HepG2 (cell line): ENCODE measurements around the gene FANCE. TPM values are rescaled to one million over a fixed set of nuclear protein-coding genes. Genes with fewer than 3 reads are reported as not detected.

Experiments
- ATAC-seq: fragments of 200-7000 bp; cut with Tn5 transposase; 3 replicates; pipeline ENCODE4 v1.9.1; 2020; ENCODE audit warnings: mild to moderate bottlenecking, moderate library complexity
- BruUV-seq: library from RNA; stranded (reverse); fragments of 400-500 nt; replicated peaks from 2 replicates; lab custom pipeline; 2021; lab: Mats Ljungman, UMichigan
- CTCF ChIA-PET: fragments of 300-600 bp; formaldehyde crosslinking; extraction: SDS; loops from one replicate; lab custom pipeline; 2021; ENCODE audit warnings: low total read pairs, inconsistent platforms, low intra/inter-chr PET ratio; lab: Yijun Ruan, JAX
- POLR2A ChIA-PET: fragments of 350-600 bp; sonication (Branson Sonifier 250); formaldehyde crosslinking; loops from one replicate; lab custom pipeline; 2020; ENCODE audit warnings: antibody characterized with exemption, inconsistent platforms; lab: Yijun Ruan, JAX
- DNase-seq: peaks from one replicate; pipeline ENCODE4 v3.0.0-alpha.2; 2015; ENCODE audit warnings: low spot score
- FAIRE-seq: peaks from 3 replicates; lab custom pipeline; 2011; peaks lifted over from hg19 to GRCh38; lab: Jason Lieb, UNC
- H2AFZ ChIP-seq: one replicate; pipeline ENCODE4 v1.6.1; 2011; ENCODE audit warnings: low read length, inconsistent platforms
- H3K27ac ChIP-seq: fragments of 300-600 bp; 3 replicates; pipeline ENCODE4 v1.8.0; 2011; ENCODE audit warnings: mixed run types, mild to moderate bottlenecking, mixed read lengths, low read length, inconsistent platforms; ENCODE audit not compliant: insufficient read depth; ENCODE audit errors: extremely low read length
- H3K27me3 ChIP-seq, 2 experiments: fragments of 200-600 bp in 1 of 2; 2 replicates in 1 of 2; 3 replicates in 1 of 2; pipeline versions ENCODE4 v1.6.0 to v1.8.0; 2011; ENCODE audit warnings: low read length in 2 of 2, mild to moderate bottlenecking in 2 of 2, moderate library complexity in 2 of 2, inconsistent platforms in 1 of 2; ENCODE audit not compliant: insufficient read depth in 2 of 2, control insufficient read depth in 1 of 2
- H3K36me3 ChIP-seq, 2 experiments: fragments of 200-600 bp in 1 of 2; replicated peaks in 1 of 2; 2 replicates in 1 of 2; 3 replicates in 1 of 2; pipeline versions ENCODE4 v1.5.1 to v1.8.0; 2011; ENCODE audit warnings: low read length in 2 of 2, inconsistent platforms in 1 of 2; ENCODE audit not compliant: insufficient read depth in 2 of 2, control insufficient read depth in 1 of 2
- H3K4me1 ChIP-seq: 2 replicates; pipeline ENCODE4 v1.5.1; 2012; ENCODE audit warnings: low read length, inconsistent platforms; ENCODE audit not compliant: insufficient read depth
- H3K4me2 ChIP-seq: 2 replicates; pipeline ENCODE4 v1.6.0; 2011; ENCODE audit warnings: low read depth, low read length, inconsistent platforms
- H3K4me3 ChIP-seq, 3 experiments: fragments of 200-600 bp in 1 of 3; sonication (generic), shearing (Covaris generic) in 1 of 3; replicated peaks in 1 of 3; 2 replicates each; pipeline ENCODE4 v1.5.1; 2011 to 2016; ENCODE audit warnings: low read length in 3 of 3, inconsistent platforms in 2 of 3, low read depth in 2 of 3, mild to moderate bottlenecking in 2 of 3, control low read depth in 1 of 3, mixed read lengths in 1 of 3; ENCODE audit not compliant: insufficient read depth in 1 of 3
- H3K79me2 ChIP-seq: one replicate; pipeline ENCODE4 v1.6.1; 2011; ENCODE audit warnings: low read length, inconsistent platforms; ENCODE audit not compliant: insufficient read depth
- H3K9ac ChIP-seq: 2 replicates; pipeline ENCODE4 v1.6.0; 2011; ENCODE audit warnings: mild to moderate bottlenecking, low read depth, low read length, inconsistent platforms; ENCODE audit not compliant: insufficient read depth
- H3K9me3 ChIP-seq: 2 replicates; pipeline ENCODE4 v1.5.1; 2012; ENCODE audit warnings: mild to moderate bottlenecking, low read length
- H4K20me1 ChIP-seq: 2 replicates; pipeline ENCODE4 v1.6.0; 2011; ENCODE audit warnings: inconsistent platforms, mild to moderate bottlenecking, low read length, moderate library complexity; ENCODE audit not compliant: insufficient read depth
- AGO1 ChIP-seq: fragments of 200-400 bp; formaldehyde crosslinking; IDR thresholded peaks from 2 replicates; pipeline ENCODE4 v1.6.1; 2017; ENCODE audit warnings: mild to moderate bottlenecking, low read depth, low read length, moderate library complexity; ENCODE audit not compliant: poor library complexity, severe bottlenecking
- CREB3 ChIP-seq: sonication (generic); formaldehyde crosslinking; IDR thresholded peaks from 2 replicates; pipeline ENCODE4 v1.5.0; 2020; ENCODE audit warnings: missing genetic modification reagents
- ERF ChIP-seq: IDR thresholded peaks from 2 replicates; pipeline ENCODE4 v1.6.1; 2018; ENCODE audit warnings: missing biosample characterization, missing genetic modification reagents
- GATAD1 ChIP-seq: IDR thresholded peaks from 2 replicates; pipeline ENCODE4 v1.6.1; 2016; ENCODE audit warnings: missing genetic modification reagents, missing compliant biosample characterization
- GMEB1 ChIP-seq: sonication (generic); formaldehyde crosslinking; IDR thresholded peaks from 2 replicates; pipeline ENCODE4 v1.5.1; 2020; ENCODE audit warnings: missing genetic modification reagents, mild to moderate bottlenecking, borderline replicate concordance
- HOXA3 ChIP-seq: sonication (generic); formaldehyde crosslinking; IDR thresholded peaks from 2 replicates; pipeline ENCODE4 v1.5.0; 2020; ENCODE audit warnings: missing genetic modification reagents
- KLF16 ChIP-seq, 2 experiments: sonication (generic) in 1 of 2; formaldehyde crosslinking in 1 of 2; IDR thresholded peaks; 2 replicates each; pipeline versions ENCODE4 v1.6.1 to v1.8.0; 2016 to 2023; ENCODE audit warnings: missing genetic modification reagents in 2 of 2, missing compliant biosample characterization in 1 of 2
- MAX ChIP-seq: IDR thresholded peaks from 2 replicates; pipeline ENCODE4 v1.6.1; 2012; ENCODE audit warnings: inconsistent platforms
- NFIC ChIP-seq: IDR thresholded peaks from 2 replicates; pipeline ENCODE4 v1.6.1; 2012; ENCODE audit warnings: mild to moderate bottlenecking, low read length, inconsistent platforms
- NR0B2 ChIP-seq: sonication (generic); formaldehyde crosslinking; IDR thresholded peaks from 2 replicates; pipeline ENCODE4 v1.4.0; 2020; ENCODE audit warnings: mild to moderate bottlenecking, missing genetic modification reagents
- PHF21A ChIP-seq: sonication (generic); formaldehyde crosslinking; IDR thresholded peaks from 2 replicates; pipeline ENCODE4 v1.5.0; 2020; ENCODE audit warnings: mild to moderate bottlenecking, missing genetic modification reagents
- SSRP1 ChIP-seq: IDR thresholded peaks from 2 replicates; pipeline ENCODE4 v1.6.1; 2016; ENCODE audit warnings: control low read depth
- TFAP4 ChIP-seq: sonication (generic); IDR thresholded peaks from 2 replicates; pipeline ENCODE4 v1.6.1; 2016; ENCODE audit warnings: low read depth, borderline replicate concordance
- TOE1 ChIP-seq: sonication (generic); formaldehyde crosslinking; IDR thresholded peaks from 2 replicates; pipeline ENCODE4 v1.4.0; 2020; ENCODE audit warnings: mild to moderate bottlenecking, missing genetic modification reagents
- U2AF1 ChIP-seq: fragments of 200-400 bp; formaldehyde crosslinking; optimal IDR thresholded peaks from 2 replicates; pipeline ENCODE3; 2017; ENCODE audit warnings: mild to moderate bottlenecking, low read depth, low read length
- ZNF232 ChIP-seq: sonication (generic); formaldehyde crosslinking; IDR thresholded peaks from 2 replicates; pipeline ENCODE4 v1.4.0; 2020; ENCODE audit warnings: missing genetic modification reagents, borderline replicate concordance
- ZNF251 ChIP-seq: sonication (generic); formaldehyde crosslinking; IDR thresholded peaks from 2 replicates; pipeline ENCODE4 v1.9.0; 2021; ENCODE audit warnings: mild to moderate bottlenecking, missing genetic modification reagents
- ZNF354B ChIP-seq: sonication (generic); formaldehyde crosslinking; IDR thresholded peaks from 2 replicates; pipeline ENCODE4 v1.8.0; 2022; ENCODE audit warnings: mild to moderate bottlenecking, missing genetic modification reagents
- ZNF547 ChIP-seq: sonication (generic); formaldehyde crosslinking; IDR thresholded peaks from 2 replicates; pipeline ENCODE4 v1.5.1; 2020; ENCODE audit warnings: mild to moderate bottlenecking, missing genetic modification reagents
- WGBS: methylation state at CpG from one replicate; pipeline ENCODE4 v1.1.6; 2017; ENCODE audit warnings: low lambda C conversion rate; 5-methylcytosine and 5-hydroxymethylcytosine counted together
- in situ Hi-C: cut with HindIII; loops from 2 replicates; pipeline ENCODE4 v1.10.0; 2017; ENCODE audit warnings: low pct_unique_long_range_greater_than_20kb; ENCODE audit not compliant: extremely low pct_ligation_motif_present
- intact Hi-C: fragments of 100-400 bp; cut with micrococcal nuclease; formaldehyde crosslinking; loops from one replicate; pipeline ENCODE4 v1.10.0; 2022; ENCODE audit not compliant: unreplicated experiment
- polyA plus RNA-seq, 8 experiments: library from polyadenylated mRNA; depleted of rRNA in 3 of 8; stranded (reverse) in 7 of 8; unstranded in 1 of 8; fragments of >200 nt; fragmentation: Illumina TruSeq in 4 of 8; extraction: Trizol in 4 of 8; gene quantifications; 2 replicates each; pipeline versions ENCODE4 v1.2.1 to v1.2.3, GENCODE V29; 2011 to 2016; ENCODE audit warnings: low read depth in 4 of 8, missing spikeins in 1 of 8, mixed read lengths in 1 of 8; ENCODE audit not compliant: insufficient read depth in 1 of 8
- total RNA-seq, 5 experiments: library from RNA; depleted of rRNA; stranded (reverse); fragments of >200 nt; fragmentation: Illumina TruSeq; extraction: Trizol; gene quantifications; 2 replicates each; pipeline ENCODE4 v1.2.3, GENCODE V29; 2016; ENCODE audit warnings: low read depth in 1 of 5

Gene FANCE
- total and polyA plus RNA-seq, 2 of the 13 experiments (the other 11 are each of a cell fraction or from before 2014, with no cell fraction given): 7.1 to 11.2 TPM

GRCh38 chr6:35469751-35470662, 17.9 kb downstream of the FANCE start:
- Histone ChIP-seq H3K4me2 (peak overlapping the region; percentile 99), H3K27ac (peak overlapping the region; percentile 92), H3K4me3 (peak overlapping the region; percentile 85 to 98 (median 86)), H3K9me3 (no peaks in the 10 kb centered on the region), H3K36me3 (peaks cover 4 to 31% of the 10 kb centered on the region in 2 experiments), H3K9ac (peak overlapping the region; percentile 99), H2AFZ (no peak overlapping the region), H4K20me1 (peaks cover 51% of the 10 kb centered on the region), H3K27me3 (no peaks in the 10 kb centered on the region; a peak in 1 of 5 replicates), H3K4me1 (peaks cover 49% of the 10 kb centered on the region), H3K79me2 (peaks cover 30% of the 10 kb centered on the region)
- BruUV-seq: no TSS peak
- ChIA-PET POLR2A (interaction anchor here (0.8 to 9.7 kb wide), 8 partner anchors 10 to 211 kb away, joined by 3 to 88 read pairs (median 6); partner anchors contain the start of genes FANCE, PPARD, TEAD3 and ZNF76), CTCF (no interaction called here)
- in situ Hi-C loops: loop anchor here (5.0 kb wide), 1 partner anchor 173 kb away; the partner anchor contains the start of gene DEF6
- peak; percentile 44 for DNase-seq
- intact Hi-C loops: no loop called here
- no peak for ATAC-seq
- no peak for FAIRE-seq
- 45% methylated on average over 18 of the region's 18 CpGs for WGBS
- TF ChIP-seq MAX: peak; percentile 66
- TF ChIP-seq KLF16 (CRISPR knock-in tag; IDR thresholded peaks at IDR 0.05): peak in 1 of 2 experiments; percentile 13; a peak in 1 of 4 replicates
- no peak for TF ChIP-seq TFAP4
- TF ChIP-seq HOXA3 (CRISPR knock-in tag): peak; percentile 16; the same call in 1 of the 2 replicates
- 0 out of 2 replicates have a peak, but pooled peaks have one; percentile 54 for TF ChIP-seq ZNF547 (CRISPR knock-in tag)
- TF ChIP-seq NFIC: 0 out of 2 replicates have a peak, but pooled peaks have one; percentile 42
- no peak for TF ChIP-seq GMEB1 (CRISPR knock-in tag)
- no peak for TF ChIP-seq TOE1 (CRISPR knock-in tag)
- no peak for TF ChIP-seq U2AF1
- no peak for TF ChIP-seq ERF (CRISPR knock-in tag)
- TF ChIP-seq GATAD1: no peak
- TF ChIP-seq NR0B2: 0 out of 2 replicates have a peak, but pooled peaks have one; percentile 18
- TF ChIP-seq SSRP1 (CRISPR knock-in tag): peak; percentile 55; the same call in 1 of the 2 replicates
- 0 out of 2 replicates have a peak, but pooled peaks have one; percentile 39 for TF ChIP-seq ZNF232 (CRISPR knock-in tag)
- 0 out of 2 replicates have a peak, but pooled peaks have one; percentile 25 for TF ChIP-seq CREB3 (CRISPR knock-in tag)
- TF ChIP-seq PHF21A (CRISPR knock-in tag): no peak
- TF ChIP-seq ZNF354B (CRISPR knock-in tag): 0 out of 2 replicates have a peak, but pooled peaks have one; percentile 34
- TF ChIP-seq AGO1: no peak
- no peak for TF ChIP-seq ZNF251
